ENCODE measurements around the gene CHST3. TPM values are rescaled to one million over a fixed set of nuclear protein-coding genes. Genes with fewer than 3 reads are reported as not detected.
A peak's percentile ranks its signal among the peaks of the same experiment; 100 is the strongest.

Gene CHST3
- total and polyA plus RNA-seq, 2 experiments from 2014 or later, result 0.94 to 8.3 TPM

DNA sequence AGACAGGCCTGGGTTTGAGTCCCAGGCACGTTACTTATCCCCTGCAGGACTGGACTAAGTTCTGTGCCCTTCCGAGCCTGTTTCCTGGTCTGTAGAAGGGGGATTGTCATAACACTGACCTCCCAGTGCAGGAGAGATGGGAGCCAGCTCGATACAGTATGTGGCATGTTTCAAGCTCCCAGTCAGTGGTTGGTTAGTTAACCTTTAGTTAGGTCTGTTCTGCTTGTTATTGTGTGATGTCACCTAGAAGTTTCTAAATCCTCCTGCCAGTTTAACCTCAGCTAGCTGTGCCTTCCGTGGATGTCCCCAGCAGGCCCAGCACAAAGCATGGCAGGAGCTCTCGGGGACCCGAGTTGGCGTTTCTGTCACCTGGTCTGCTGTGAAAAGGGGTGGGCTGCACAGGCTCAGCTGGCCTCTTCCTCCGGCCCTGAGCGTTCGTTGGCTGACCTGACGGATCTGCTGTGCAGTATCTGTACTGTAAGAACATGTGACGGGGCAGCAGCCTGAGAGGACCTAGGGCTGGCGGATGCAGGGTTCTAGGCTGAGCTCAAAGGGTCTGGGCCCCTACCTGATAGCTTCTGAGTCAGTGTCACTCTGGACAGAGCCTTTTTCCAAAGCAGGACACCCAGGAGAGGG lies 71.2 kb downstream of the CHST3 start (continued):
- TF ChIP-seq, protein P1, sequence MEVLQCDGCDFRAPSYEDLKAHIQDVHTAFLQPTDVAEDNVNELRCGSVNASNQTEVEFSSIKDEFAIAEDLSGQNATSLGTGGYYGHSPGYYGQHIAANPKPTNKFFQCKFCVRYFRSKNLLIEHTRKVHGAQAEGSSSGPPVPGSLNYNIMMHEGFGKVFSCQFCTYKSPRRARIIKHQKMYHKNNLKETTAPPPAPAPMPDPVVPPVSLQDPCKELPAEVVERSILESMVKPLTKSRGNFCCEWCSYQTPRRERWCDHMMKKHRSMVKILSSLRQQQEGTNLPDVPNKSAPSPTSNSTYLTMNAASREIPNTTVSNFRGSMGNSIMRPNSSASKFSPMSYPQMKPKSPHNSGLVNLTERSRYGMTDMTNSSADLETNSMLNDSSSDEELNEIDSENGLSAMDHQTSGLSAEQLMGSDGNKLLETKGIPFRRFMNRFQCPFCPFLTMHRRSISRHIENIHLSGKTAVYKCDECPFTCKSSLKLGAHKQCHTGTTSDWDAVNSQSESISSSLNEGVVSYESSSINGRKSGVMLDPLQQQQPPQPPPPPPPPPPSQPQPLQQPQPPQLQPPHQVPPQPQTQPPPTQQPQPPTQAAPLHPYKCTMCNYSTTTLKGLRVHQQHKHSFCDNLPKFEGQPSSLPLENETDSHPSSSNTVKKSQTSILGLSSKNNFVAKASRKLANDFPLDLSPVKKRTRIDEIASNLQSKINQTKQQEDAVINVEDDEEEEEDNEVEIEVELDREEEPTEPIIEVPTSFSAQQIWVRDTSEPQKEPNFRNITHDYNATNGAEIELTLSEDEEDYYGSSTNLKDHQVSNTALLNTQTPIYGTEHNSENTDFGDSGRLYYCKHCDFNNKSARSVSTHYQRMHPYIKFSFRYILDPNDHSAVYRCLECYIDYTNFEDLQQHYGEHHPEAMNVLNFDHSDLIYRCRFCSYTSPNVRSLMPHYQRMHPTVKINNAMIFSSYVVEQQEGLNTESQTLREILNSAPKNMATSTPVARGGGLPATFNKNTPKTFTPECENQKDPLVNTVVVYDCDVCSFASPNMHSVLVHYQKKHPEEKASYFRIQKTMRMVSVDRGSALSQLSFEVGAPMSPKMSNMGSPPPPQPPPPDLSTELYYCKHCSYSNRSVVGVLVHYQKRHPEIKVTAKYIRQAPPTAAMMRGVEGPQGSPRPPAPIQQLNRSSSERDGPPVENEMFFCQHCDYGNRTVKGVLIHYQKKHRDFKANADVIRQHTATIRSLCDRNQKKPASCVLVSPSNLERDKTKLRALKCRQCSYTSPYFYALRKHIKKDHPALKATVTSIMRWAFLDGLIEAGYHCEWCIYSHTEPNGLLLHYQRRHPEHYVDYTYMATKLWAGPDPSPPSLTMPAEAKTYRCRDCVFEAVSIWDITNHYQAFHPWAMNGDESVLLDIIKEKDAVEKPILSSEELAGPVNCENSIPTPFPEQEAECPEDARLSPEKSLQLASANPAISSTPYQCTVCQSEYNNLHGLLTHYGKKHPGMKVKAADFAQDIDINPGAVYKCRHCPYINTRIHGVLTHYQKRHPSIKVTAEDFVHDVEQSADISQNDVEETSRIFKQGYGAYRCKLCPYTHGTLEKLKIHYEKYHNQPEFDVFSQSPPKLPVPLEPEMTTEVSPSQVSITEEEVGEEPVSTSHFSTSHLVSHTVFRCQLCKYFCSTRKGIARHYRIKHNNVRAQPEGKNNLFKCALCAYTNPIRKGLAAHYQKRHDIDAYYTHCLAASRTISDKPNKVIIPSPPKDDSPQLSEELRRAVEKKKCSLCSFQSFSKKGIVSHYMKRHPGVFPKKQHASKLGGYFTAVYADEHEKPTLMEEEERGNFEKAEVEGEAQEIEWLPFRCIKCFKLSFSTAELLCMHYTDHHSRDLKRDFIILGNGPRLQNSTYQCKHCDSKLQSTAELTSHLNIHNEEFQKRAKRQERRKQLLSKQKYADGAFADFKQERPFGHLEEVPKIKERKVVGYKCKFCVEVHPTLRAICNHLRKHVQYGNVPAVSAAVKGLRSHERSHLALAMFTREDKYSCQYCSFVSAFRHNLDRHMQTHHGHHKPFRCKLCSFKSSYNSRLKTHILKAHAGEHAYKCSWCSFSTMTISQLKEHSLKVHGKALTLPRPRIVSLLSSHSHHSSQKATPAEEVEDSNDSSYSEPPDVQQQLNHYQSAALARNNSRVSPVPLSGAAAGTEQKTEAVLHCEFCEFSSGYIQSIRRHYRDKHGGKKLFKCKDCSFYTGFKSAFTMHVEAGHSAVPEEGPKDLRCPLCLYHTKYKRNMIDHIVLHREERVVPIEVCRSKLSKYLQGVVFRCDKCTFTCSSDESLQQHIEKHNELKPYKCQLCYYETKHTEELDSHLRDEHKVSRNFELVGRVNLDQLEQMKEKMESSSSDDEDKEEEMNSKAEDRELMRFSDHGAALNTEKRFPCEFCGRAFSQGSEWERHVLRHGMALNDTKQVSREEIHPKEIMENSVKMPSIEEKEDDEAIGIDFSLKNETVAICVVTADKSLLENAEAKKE (CRISPR knock-in tag; IDR thresholded peaks at IDR 0.05), result no peak
- TF ChIP-seq CREB1 (CRISPR knock-in tag; IDR thresholded peaks at IDR 0.05; ENCODE audit: low read depth), result no peak
- no peak for TF ChIP-seq ZNF114 (CRISPR knock-in tag; IDR thresholded peaks at IDR 0.05)
- no peak for TF ChIP-seq EZH2 (IDR thresholded peaks at IDR 0.05; ENCODE audit: low read depth, unreplicated experiment)
- no peak for TF ChIP-seq STAT1 (IDR thresholded peaks at IDR 0.05; ENCODE audit: unreplicated experiment)
- TF ChIP-seq POLR2AphosphoS5 (IDR thresholded peaks at IDR 0.05; ENCODE audit: low read depth), result no peak

DNA sequence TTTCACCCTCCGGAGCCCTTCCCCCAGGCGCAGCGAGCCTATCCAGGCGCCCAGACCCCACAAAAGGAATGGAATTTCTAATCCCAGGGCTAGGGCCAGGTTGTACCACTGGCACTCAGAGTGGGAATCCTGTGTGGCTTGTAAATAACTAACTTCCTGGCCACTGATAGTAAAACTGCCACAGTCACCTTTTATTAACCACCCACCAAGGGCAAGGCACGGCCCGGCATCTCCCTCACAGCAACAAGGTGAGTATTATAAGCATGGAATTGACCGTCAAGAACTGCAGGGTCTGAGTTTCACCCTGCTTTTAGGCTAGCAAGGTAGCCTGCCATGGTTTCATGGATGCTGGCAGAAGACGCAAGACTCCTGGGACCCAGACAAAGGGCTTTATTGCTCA lies 73.1 kb downstream of the CHST3 start:
- no peak overlapping the region for H3K4me2 ChIP-seq
- no peak for TF ChIP-seq EZH2phosphoT487 (IDR thresholded peaks at IDR 0.05; ENCODE audit: unreplicated experiment)
- TF ChIP-seq, protein P2, sequence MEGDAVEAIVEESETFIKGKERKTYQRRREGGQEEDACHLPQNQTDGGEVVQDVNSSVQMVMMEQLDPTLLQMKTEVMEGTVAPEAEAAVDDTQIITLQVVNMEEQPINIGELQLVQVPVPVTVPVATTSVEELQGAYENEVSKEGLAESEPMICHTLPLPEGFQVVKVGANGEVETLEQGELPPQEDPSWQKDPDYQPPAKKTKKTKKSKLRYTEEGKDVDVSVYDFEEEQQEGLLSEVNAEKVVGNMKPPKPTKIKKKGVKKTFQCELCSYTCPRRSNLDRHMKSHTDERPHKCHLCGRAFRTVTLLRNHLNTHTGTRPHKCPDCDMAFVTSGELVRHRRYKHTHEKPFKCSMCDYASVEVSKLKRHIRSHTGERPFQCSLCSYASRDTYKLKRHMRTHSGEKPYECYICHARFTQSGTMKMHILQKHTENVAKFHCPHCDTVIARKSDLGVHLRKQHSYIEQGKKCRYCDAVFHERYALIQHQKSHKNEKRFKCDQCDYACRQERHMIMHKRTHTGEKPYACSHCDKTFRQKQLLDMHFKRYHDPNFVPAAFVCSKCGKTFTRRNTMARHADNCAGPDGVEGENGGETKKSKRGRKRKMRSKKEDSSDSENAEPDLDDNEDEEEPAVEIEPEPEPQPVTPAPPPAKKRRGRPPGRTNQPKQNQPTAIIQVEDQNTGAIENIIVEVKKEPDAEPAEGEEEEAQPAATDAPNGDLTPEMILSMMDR (conservative IDR thresholded peaks at IDR 0.05; ENCODE audit: low read depth in 2 of 2), result no peak
- TF ChIP-seq, protein P1 (CRISPR knock-in tag; IDR thresholded peaks at IDR 0.05), result no peak

More for the DNA sequence above, 73.1 kb downstream of the CHST3 start:
- Histone ChIP-seq H3K27me3 (ENCODE audit: insufficient read depth) (no peaks in the 10 kb centered on the region), H3K4me3 (no peak overlapping the region), H3K79me2 (replicated peaks; ENCODE audit: insufficient read depth) (no peaks in the 10 kb centered on the region), H4K20me1 (replicated peaks; ENCODE audit: insufficient read depth) (no peaks in the 10 kb centered on the region), H3K9me2 (ENCODE audit: insufficient read depth) (no peaks in the 10 kb centered on the region), H2AFZ (peak overlapping the region; percentile 74), H3K4me1 (ENCODE audit: insufficient read depth) (no peaks in the 10 kb centered on the region), H3K27ac (ENCODE audit: low read depth) (no peak overlapping the region), H3F3A (replicated peaks; ENCODE audit: low read depth) (no peaks in the 10 kb centered on the region), H3K36me3 (ENCODE audit: insufficient read depth) (no peaks in the 10 kb centered on the region)
- H3K27me3 Mint-ChIP-seq (ENCODE audit: insufficient read depth, low read depth, poor library complexity), result peaks cover 9% of the 10 kb centered on the region
- DNase-seq (ENCODE audit: low spot score) (no peak), ATAC-seq (peak; percentile 38)
- H3K27ac Mint-ChIP-seq, result no peak overlapping the region
- H3K36me3 Mint-ChIP-seq (ENCODE audit: low read depth), result no peaks in the 10 kb centered on the region
- peaks cover 13% of the 10 kb centered on the region for H3K4me1 Mint-ChIP-seq
- H3K4me3 Mint-ChIP-seq, result no peak overlapping the region
- no peaks in the 10 kb centered on the region for H3K9me3 Mint-ChIP-seq

All from GM23338 (cell line).